Parathyroid adenoma (tissue), 2 donors: ENCODE data around the gene HERC4.

ENCODE experiments used
- H2AFZ ChIP-seq: fragments of 300-600 bp; sonication (generic); one replicate; pipeline ENCODE4 v1.7.0; 2017; ENCODE audit warnings: antibody characterized with exemption, mild to moderate bottlenecking
- H3K27ac ChIP-seq: fragments of 300-600 bp; sonication (generic); one replicate; pipeline ENCODE4 v1.7.0; 2017
- H3K27me3 ChIP-seq: fragments of 300-600 bp; sonication (generic); one replicate; pipeline ENCODE4 v1.7.0; 2017; ENCODE audit warnings: low read length; ENCODE audit not compliant: control insufficient read depth, insufficient read depth
- H3K36me3 ChIP-seq: fragments of 300-600 bp; sonication (generic); one replicate; pipeline ENCODE4 v1.7.0; 2017; ENCODE audit warnings: low read length; ENCODE audit not compliant: control insufficient read depth, insufficient read depth
- H3K4me1 ChIP-seq: fragments of 300-600 bp; sonication (generic); one replicate; pipeline ENCODE4 v1.7.0; 2017; ENCODE audit warnings: control low read depth
- H3K4me2 ChIP-seq: fragments of 300-600 bp; sonication (generic); one replicate; pipeline ENCODE4 v1.7.0; 2017; ENCODE audit warnings: low read length
- H3K4me3 ChIP-seq: fragments of 300-600 bp; sonication (generic); one replicate; pipeline ENCODE4 v1.7.0; 2017; ENCODE audit warnings: low read depth, low read length
- H3K79me2 ChIP-seq: fragments of 300-600 bp; sonication (generic); one replicate; pipeline ENCODE4 v1.7.0; 2017; ENCODE audit warnings: control low read depth
- H3K9ac ChIP-seq: fragments of 300-600 bp; sonication (generic); one replicate; pipeline ENCODE4 v1.7.0; 2017; ENCODE audit warnings: mild to moderate bottlenecking
- H3K9me3 ChIP-seq: fragments of 300-600 bp; sonication (generic); one replicate; pipeline ENCODE4 v1.7.0; 2017; ENCODE audit warnings: low read length; ENCODE audit not compliant: control insufficient read depth
- CTCF ChIP-seq: fragments of 300-600 bp; sonication (generic); IDR thresholded peaks from one replicate; pipeline ENCODE4 v1.7.0; 2017; ENCODE audit warnings: antibody characterized with exemption, mild to moderate bottlenecking
- donor health status: primary hyperparathyroidism.

The HERC4 gene

GRCh38 chr10:67936416-67936815 is 138.7 kb downstream of the HERC4 start:
- no peak overlapping the region for H3K9ac ChIP-seq
- no peaks in the 10 kb centered on the region for H3K4me1 ChIP-seq
- no peaks in the 10 kb centered on the region for H3K36me3 ChIP-seq
- H3K79me2 ChIP-seq = no peaks in the 10 kb centered on the region
- no peaks in the 10 kb centered on the region for H3K27me3 ChIP-seq
- no peak overlapping the region for H2AFZ ChIP-seq
- no peak overlapping the region for H3K4me3 ChIP-seq
- H3K4me2 ChIP-seq = no peak overlapping the region
- no peaks in the 10 kb centered on the region for H3K9me3 ChIP-seq
- H3K27ac ChIP-seq = no peak overlapping the region
- no peak for TF ChIP-seq CTCF

- no peaks in the 10 kb centered on the region for H3K4me1 ChIP-seq
- H3K79me2 ChIP-seq = no peaks in the 10 kb centered on the region
- no peak overlapping the region for H2AFZ ChIP-seq
- no peak for TF ChIP-seq CTCF
- no peaks in the 10 kb centered on the region for H3K27me3 ChIP-seq
- no peak overlapping the region for H3K4me2 ChIP-seq
- no peak overlapping the region for H3K9ac ChIP-seq
- no peak overlapping the region for H3K4me3 ChIP-seq
- H3K27ac ChIP-seq = no peak overlapping the region
- no peaks in the 10 kb centered on the region for H3K36me3 ChIP-seq
- no peaks in the 10 kb centered on the region for H3K9me3 ChIP-seq
These were observed 139.9 kb downstream of the HERC4 start for GRCh38 chr10:67935223-67935622.

- Histone ChIP-seq H3K4me1 (no peaks in the 10 kb centered on the region), H3K79me2 (no peaks in the 10 kb centered on the region), H3K4me2 (no peak overlapping the region), H3K27me3 (no peaks in the 10 kb centered on the region), H3K27ac (no peak overlapping the region), H3K9me3 (no peaks in the 10 kb centered on the region), H2AFZ (no peak overlapping the region), H3K36me3 (no peaks in the 10 kb centered on the region), H3K4me3 (no peak overlapping the region), H3K9ac (no peak overlapping the region)
- TF ChIP-seq CTCF = no peak
These were observed 140.7 kb downstream of the HERC4 start for GRCh38 chr10:67934336-67934735.

GRCh38 chr10:67933199-67933598 is 141.9 kb downstream of the HERC4 start:
- no peak overlapping the region for H3K9ac ChIP-seq
- H3K79me2 ChIP-seq = no peaks in the 10 kb centered on the region
- TF ChIP-seq CTCF = no peak
- H3K27me3 ChIP-seq = no peaks in the 10 kb centered on the region
- no peak overlapping the region for H3K27ac ChIP-seq
- no peak overlapping the region for H2AFZ ChIP-seq
- no peaks in the 10 kb centered on the region for H3K36me3 ChIP-seq
- no peak overlapping the region for H3K4me3 ChIP-seq
- no peaks in the 10 kb centered on the region for H3K4me1 ChIP-seq
- no peak overlapping the region for H3K4me2 ChIP-seq
- H3K9me3 ChIP-seq = no peaks in the 10 kb centered on the region

GRCh38 chr10:67926951-67927350 is 148.1 kb downstream of the HERC4 start:
- Histone ChIP-seq H3K36me3 (no peaks in the 10 kb centered on the region), H3K27ac (no peak overlapping the region), H2AFZ (no peak overlapping the region), H3K9me3 (no peaks in the 10 kb centered on the region), H3K27me3 (no peaks in the 10 kb centered on the region), H3K4me1 (no peaks in the 10 kb centered on the region), H3K4me2 (no peak overlapping the region), H3K9ac (no peak overlapping the region), H3K4me3 (no peak overlapping the region), H3K79me2 (no peaks in the 10 kb centered on the region)
- no peak for TF ChIP-seq CTCF
